NCI-H345 treated with DMSO at 0.1 percent for 48 hours (cell line): Measurements from ENCODE around the gene MN1.

Source experiments
- DNase-seq: peaks from one replicate; lab custom pipeline; 2025; ENCODE audit not compliant: unreplicated experiment; lab: John Stamatoyannopoulos, UW

The MN1 gene

GRCh38 chr22:27786291-27786932 lies 15.1 kb downstream of the MN1 start:
- no peak for DNase-seq

GRCh38 chr22:27785831-27786230 lies 15.7 kb downstream of the MN1 start:
- DNase-seq, result no peak

GRCh38 chr22:27784120-27784475 lies 17.5 kb downstream of the MN1 start:
- DNase-seq, result no peak

DNA sequence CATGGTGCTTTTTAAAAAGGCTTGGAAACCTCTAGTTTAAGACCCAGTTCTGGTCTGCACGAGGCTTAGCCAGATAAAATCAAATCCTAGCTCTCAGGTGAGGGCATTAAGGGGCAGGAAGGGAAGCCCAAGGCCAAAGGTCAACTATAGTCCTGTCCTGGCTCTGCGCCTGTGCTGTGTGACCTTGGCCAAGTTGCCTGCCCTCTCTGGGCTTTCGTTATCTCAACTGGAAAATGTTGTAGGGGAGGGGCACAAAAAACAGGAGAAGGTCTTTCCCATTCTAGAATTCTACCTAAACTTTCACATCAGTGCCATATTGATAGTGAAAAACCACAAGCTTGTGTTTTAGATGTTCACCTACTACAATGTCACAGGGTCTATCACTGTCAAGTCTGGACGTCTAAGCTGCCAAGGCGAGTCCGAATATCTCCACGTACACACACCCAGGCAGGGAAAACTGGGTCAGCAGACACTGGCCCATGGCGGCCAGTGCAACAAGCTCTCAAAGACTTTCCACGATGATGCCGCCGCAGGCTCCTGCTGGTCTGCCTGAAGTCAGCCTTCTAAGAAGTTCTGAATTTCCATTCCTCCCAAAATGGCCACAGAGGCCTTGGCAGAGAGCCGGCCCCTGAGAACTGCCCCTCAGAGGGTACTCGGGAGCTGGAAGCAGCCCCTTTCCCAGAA lies 18.0 kb downstream of the MN1 start:
- DNase-seq, result no peak

- DNase-seq, result no peak
Measured at GRCh38 chr22:27782088-27782487, 19.5 kb downstream of the MN1 start.

GRCh38 chr22:27780161-27780575 lies 21.4 kb downstream of the MN1 start:
- DNase-seq, result no peak

- no peak for DNase-seq
Measured at GRCh38 chr22:27779643-27780042, 21.9 kb downstream of the MN1 start.

- no peak for DNase-seq
Measured at GRCh38 chr22:27778294-27779090, 23.1 kb downstream of the MN1 start.

DNA sequence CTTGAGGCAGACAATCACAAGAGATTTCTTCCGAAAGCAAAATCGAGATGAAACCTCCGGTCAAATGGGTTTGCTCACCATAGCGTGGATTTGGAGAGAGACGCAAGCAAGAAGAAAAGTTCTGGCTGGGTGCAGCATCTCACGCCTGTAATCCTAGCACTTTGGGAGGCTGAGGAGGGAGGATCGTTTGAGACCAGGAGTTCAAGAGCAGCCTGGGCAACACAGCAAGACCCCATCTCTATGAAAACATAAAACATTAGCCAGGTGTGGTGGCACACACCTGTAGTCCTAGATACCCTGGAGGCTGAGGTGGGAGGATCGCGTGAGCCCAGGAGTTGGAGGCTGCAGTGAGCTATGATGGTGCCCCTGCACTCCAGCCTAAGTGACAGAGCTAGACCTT lies 24.4 kb downstream of the MN1 start:
- DNase-seq, result no peak

GRCh38 chr22:27776650-27776958 lies 25.0 kb downstream of the MN1 start:
- DNase-seq, result no peak

DNA sequence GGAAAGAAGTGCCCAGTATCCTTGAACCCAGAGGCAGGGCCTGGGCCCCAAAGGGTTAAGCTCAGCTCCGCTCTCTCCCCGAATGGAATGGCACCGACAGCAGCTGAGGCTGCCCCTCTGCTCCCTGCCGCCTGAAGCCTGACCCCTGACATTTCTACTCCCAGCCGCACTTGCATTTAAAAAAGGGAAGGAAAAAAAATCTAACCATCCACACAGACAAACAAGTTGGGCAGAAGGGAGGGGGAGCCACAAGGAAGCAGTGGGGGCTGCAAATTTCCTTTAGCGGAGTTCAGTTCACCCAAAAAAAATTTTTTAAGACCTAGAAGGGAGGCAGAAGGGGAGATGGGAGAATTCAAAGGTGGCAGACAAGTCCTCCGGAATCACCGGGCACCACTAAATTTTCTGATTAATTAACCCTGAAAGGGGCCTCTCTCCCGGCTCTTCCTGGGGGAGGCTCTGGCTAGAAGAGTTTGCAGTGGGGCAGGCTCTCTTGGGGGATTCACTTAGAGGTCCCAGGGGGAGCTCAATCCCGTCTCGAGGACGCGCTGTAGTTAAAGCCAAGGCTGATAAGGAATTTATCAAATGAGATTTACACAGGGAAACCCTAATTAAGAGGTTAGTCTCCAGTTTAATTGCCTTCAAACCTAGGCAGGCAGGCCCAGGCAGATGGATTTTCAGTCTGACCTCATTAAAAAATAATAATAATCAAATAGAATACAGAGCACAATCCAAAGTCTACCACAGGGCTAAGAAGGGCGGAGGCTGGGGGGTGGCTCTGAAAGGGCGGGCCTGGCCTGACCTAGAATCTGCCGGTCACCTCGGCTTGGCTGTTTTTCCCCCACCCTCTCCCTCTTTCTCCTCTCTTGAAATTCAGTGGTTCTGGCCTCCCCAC lies 25.6 kb downstream of the MN1 start:
- DNase-seq, result no peak

DNA sequence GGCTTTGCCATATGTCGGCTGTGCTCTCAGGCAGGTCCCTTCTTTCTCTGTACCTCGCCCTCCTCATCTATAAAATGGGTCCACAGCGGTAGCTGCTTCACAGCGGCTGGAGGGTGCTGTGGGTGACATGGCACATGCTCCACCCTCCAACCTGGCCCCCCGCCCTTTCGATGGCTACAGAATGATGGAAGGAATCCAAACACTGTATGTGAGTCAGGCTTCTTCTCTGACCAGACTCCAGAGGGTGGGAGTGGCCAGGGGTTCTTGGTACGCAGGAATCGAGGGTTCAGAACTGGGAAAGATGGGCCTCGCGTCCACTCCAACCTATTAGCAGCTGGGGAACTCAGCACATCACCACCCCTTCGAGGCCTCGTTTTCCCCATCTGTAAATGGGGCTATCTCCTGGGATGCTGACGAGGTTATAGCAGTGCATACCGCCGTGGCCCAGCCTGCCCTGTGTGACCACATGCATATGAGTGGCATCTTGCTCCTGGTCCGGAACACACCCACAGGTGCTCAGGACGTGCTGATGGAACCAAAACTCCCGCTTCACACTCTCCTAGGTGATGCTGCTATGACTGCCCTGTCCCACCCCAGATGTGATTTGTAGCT lies 26.4 kb downstream of the MN1 start:
- no peak for DNase-seq

GRCh38 chr22:27774200-27774599 lies 27.4 kb downstream of the MN1 start:
- DNase-seq, result no peak

DNA sequence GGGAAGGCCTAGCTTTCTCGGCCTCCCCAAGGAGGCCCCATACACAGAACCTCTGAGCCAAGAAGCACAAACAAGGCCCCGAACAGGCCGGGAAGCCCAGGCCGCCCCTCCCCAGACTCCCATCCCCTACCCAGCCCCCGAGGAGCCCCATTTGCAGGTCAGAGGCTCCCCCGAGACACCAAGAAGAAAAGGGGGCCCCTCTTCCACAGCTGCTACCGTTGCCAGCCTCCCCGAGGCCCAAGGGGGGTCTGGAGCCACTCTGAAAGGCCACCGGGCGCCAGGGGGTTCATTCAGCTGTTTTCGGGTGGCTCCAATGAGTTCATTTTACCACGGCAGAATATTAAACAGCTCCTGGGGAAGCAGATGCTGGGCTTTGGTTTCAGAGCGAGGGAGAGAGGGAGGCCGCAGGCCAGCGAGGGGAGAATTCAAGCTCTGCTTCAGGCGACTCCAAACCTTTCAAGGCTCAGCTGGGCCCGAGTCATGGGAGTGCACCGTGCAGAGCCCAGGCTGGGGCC lies 28.5 kb downstream of the MN1 start:
- no peak for DNase-seq

DNA sequence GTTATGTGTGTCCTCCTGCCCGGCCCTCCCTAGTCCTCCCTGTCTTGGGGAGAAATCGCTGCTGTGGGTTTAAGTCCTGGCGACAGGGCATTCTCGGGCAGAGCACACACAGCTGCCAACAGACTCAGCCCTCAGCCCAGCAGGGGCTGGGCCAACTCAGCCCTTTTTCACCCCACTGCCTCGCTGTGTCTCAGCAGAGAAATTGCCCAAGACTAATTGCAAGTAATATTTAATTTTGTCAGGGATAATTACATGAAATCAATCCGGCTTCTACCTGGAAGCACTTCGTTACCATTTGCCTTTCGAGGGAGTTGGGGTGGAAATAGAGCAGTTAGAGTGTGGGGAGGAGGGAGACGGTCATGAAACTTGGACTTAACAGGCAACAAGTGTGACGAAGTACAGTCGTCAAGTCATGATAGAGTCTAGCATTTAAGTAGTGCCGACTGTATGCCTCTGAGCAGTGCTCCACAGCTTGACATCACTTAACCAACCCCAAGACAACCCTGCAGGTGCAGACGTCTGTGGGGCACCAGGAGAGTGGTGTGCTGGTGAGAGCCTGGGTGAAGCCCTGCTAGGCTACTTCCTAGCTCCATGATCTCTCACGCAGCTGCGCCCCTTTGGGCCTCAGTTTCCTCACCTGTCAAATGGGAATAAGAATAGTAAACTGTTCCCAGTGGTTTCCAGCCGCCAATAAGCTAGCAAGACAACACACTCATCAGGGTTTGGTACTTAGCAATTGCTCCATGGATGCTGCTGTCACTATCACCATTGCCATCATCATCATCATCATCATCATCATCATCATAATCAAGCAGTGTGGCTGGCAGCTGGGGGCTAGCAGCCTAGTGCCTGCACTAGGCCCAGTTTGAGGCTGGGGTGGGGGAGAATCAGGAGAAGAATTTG lies 29.2 kb downstream of the MN1 start:
- no peak for DNase-seq

- no peak for DNase-seq
Measured at GRCh38 chr22:27771637-27772036, 29.9 kb downstream of the MN1 start.

DNA sequence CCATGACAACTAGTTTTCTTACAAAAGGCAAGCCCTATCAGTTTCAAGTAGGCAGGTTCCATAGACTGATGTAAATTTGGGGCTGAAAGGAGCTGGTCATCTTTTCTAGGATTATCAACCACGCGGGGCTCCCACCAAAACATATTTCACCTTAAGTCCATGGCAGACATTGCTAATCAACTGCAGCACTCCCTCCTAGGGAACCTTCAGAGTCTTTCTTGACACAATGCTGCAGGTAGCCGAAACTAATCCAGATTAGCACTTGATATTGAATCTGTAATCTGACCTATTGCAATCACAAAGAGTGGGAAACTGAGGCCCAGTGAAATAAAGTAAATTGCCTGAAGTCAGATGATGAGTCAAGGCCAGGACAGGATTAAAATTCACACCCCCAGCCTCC lies 32.5 kb downstream of the MN1 start:
- no peak for DNase-seq

DNA sequence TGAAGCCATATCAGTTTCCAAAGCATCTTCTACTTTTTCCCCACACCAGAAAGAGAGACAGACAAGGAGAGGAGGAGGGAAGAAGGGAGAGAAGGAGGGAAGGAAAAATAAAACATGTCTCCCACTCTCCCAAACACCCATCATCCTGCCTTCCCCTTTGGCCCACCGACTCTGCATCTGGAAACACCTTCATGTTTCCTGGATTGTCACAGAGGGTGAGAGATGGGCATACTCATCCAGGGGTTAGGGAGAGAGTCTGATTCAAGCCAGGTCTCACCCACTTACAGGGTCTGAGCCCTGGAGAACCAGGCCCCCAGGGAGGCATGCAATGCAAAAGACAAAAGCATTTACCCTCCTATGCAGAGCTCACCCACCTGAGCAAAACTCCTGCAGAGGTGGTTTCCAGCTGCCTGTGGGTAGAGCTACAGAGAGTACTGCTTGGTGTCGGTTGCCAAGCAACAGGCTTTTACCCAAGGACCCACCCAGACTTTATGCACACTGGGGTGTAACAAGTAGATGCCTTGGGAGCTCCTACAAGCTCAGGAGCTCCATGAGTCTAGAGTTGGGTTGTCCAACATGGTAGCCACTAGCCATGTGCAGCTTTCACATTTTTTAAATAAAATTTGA lies 33.4 kb downstream of the MN1 start:
- DNase-seq, result no peak

DNA sequence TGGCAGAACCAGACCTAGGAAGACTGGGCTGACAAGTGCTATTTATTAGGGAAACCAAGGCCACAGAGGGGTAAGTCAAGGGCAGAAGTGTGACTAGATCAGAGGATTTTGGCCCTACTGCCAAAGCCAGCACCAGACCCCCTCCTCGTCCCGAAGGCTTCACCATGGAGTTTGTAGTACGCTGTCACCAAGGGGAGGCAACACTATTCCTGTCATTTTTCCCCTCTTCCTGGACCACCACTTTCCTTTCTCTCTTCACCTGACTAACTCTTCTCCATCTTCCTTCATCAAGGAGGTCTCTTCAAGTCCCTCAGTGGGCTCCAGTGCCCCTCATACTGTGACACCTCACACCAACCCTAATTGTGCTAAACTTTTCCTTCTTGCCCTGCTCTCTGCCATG lies 34.9 kb downstream of the MN1 start:
- DNase-seq, result no peak
